Measurements from ENCODE around the gene ZNF554.

ZNF554 gene

GRCh38 chr19:2877398-2878331 is 58.0 kb downstream of the ZNF554 start:
- no peak for DNase-seq

- peak; percentile 13 for DNase-seq
Measured at GRCh38 chr19:2883686-2884439, 64.2 kb downstream of the ZNF554 start.

- no peak for DNase-seq
Measured at GRCh38 chr19:2885736-2886135, 66.1 kb downstream of the ZNF554 start.
